Measurements from ENCODE around the gene BRIP1.
"Not testable (repeated sequence)": the region's sequence is repeated elsewhere in the genome, so short reads cannot be mapped to it uniquely, and the experiment has no call there.

The BRIP1 gene

GRCh38 chr17:61784510-61784909, 78.8 kb downstream of the BRIP1 start:
- Mint-ChIP-seq H3K27ac (no peak overlapping the region), H3K4me3 (no peak overlapping the region), H3K27me3 (no peaks in the 10 kb centered on the region), H3K36me3 (ENCODE audit: low read depth) (peaks cover 9% of the 10 kb centered on the region), H3K4me1 (ENCODE audit: low read depth) (no peaks in the 10 kb centered on the region), H3K9me3 (no peaks in the 10 kb centered on the region)
- no peak for DNase-seq

- Mint-ChIP-seq H3K4me3 (no peak overlapping the region), H3K36me3 (ENCODE audit: low read depth) (peaks cover 9% of the 10 kb centered on the region), H3K27me3 (no peaks in the 10 kb centered on the region), H3K9me3 (no peaks in the 10 kb centered on the region), H3K27ac (no peak overlapping the region), H3K4me1 (ENCODE audit: low read depth) (no peaks in the 10 kb centered on the region)
- no peak for DNase-seq
Measured at GRCh38 chr17:61783556-61784304, 79.6 kb downstream of the BRIP1 start.

- Mint-ChIP-seq H3K36me3 (ENCODE audit: low read depth) (peaks cover 9% of the 10 kb centered on the region), H3K27ac (no peak overlapping the region), H3K9me3 (no peaks in the 10 kb centered on the region), H3K4me3 (no peak overlapping the region), H3K27me3 (no peaks in the 10 kb centered on the region), H3K4me1 (ENCODE audit: low read depth) (no peaks in the 10 kb centered on the region)
- DNase-seq, result no peak
Measured at GRCh38 chr17:61783120-61783519, 80.2 kb downstream of the BRIP1 start.

- Mint-ChIP-seq H3K36me3 (ENCODE audit: low read depth) (peaks cover 9% of the 10 kb centered on the region), H3K9me3 (no peaks in the 10 kb centered on the region), H3K4me1 (ENCODE audit: low read depth) (no peaks in the 10 kb centered on the region), H3K4me3 (no peak overlapping the region), H3K27me3 (no peaks in the 10 kb centered on the region), H3K27ac (no peak overlapping the region)
- DNase-seq, result no peak
Measured at GRCh38 chr17:61782683-61783082, 80.6 kb downstream of the BRIP1 start.

GRCh38 chr17:61775364-61775763, 88.0 kb downstream of the BRIP1 start:
- Mint-ChIP-seq H3K9me3 (peaks cover 12% of the 10 kb centered on the region), H3K27me3 (no peaks in the 10 kb centered on the region), H3K27ac (no peak overlapping the region)

GRCh38 chr17:61774724-61775123, 88.6 kb downstream of the BRIP1 start:
- H3K27ac Mint-ChIP-seq, result no peak overlapping the region
- no peaks in the 10 kb centered on the region for H3K4me1 Mint-ChIP-seq (ENCODE audit: low read depth)
- no peaks in the 10 kb centered on the region for H3K27me3 Mint-ChIP-seq
- no peak for DNase-seq
- peaks cover 36% of the 10 kb centered on the region for H3K36me3 Mint-ChIP-seq (ENCODE audit: low read depth)
- peaks cover 14% of the 10 kb centered on the region for H3K9me3 Mint-ChIP-seq
- H3K4me3 Mint-ChIP-seq, result no peak overlapping the region

More at GRCh38 chr17:61775364-61775763, 88.0 kb downstream of the BRIP1 start:
- no peak for DNase-seq
- Mint-ChIP-seq H3K36me3 (ENCODE audit: low read depth) (peaks cover 33% of the 10 kb centered on the region), H3K4me3 (no peak overlapping the region), H3K4me1 (ENCODE audit: low read depth) (no peaks in the 10 kb centered on the region)

- H3K4me1 Mint-ChIP-seq (ENCODE audit: low read depth); DNase-seq; H3K27me3 Mint-ChIP-seq; H3K4me3 Mint-ChIP-seq; H3K27ac Mint-ChIP-seq: not testable (repeated sequence)
- peaks cover 14% of the 10 kb centered on the region for H3K9me3 Mint-ChIP-seq
- peaks cover 42% of the 10 kb centered on the region for H3K36me3 Mint-ChIP-seq (ENCODE audit: low read depth)
Measured at GRCh38 chr17:61774087-61774486, 89.2 kb downstream of the BRIP1 start.

GRCh38 chr17:61770752-61771533, 92.4 kb downstream of the BRIP1 start:
- no peaks in the 10 kb centered on the region for H3K4me1 Mint-ChIP-seq (ENCODE audit: low read depth)
- peaks cover 44% of the 10 kb centered on the region for H3K36me3 Mint-ChIP-seq (ENCODE audit: low read depth)
- H3K27me3 Mint-ChIP-seq, result no peaks in the 10 kb centered on the region
- H3K9me3 Mint-ChIP-seq, result peaks cover 14% of the 10 kb centered on the region
- H3K27ac Mint-ChIP-seq, result no peak overlapping the region
- no peak overlapping the region for H3K4me3 Mint-ChIP-seq
- no peak for DNase-seq

- Mint-ChIP-seq H3K36me3 (ENCODE audit: low read depth) (peaks cover 44% of the 10 kb centered on the region), H3K27me3 (no peaks in the 10 kb centered on the region), H3K9me3 (peaks cover 14% of the 10 kb centered on the region), H3K4me1 (ENCODE audit: low read depth) (no peaks in the 10 kb centered on the region), H3K27ac (no peak overlapping the region), H3K4me3 (no peak overlapping the region)
- no peak for DNase-seq
Measured at GRCh38 chr17:61770043-61770442, 93.3 kb downstream of the BRIP1 start.

GRCh38 chr17:61768405-61768804, 94.9 kb downstream of the BRIP1 start:
- DNase-seq, result no peak
- H3K27me3 Mint-ChIP-seq, result no peaks in the 10 kb centered on the region
- peaks cover 12% of the 10 kb centered on the region for H3K9me3 Mint-ChIP-seq
- H3K27ac Mint-ChIP-seq, result no peak overlapping the region
- H3K4me3 Mint-ChIP-seq, result no peak overlapping the region
- H3K4me1 Mint-ChIP-seq (ENCODE audit: low read depth), result no peaks in the 10 kb centered on the region
- peaks cover 35% of the 10 kb centered on the region for H3K36me3 Mint-ChIP-seq (ENCODE audit: low read depth)

- Mint-ChIP-seq H3K4me1 (ENCODE audit: low read depth) (no peaks in the 10 kb centered on the region), H3K27me3 (no peaks in the 10 kb centered on the region), H3K27ac (no peak overlapping the region), H3K9me3 (peaks cover 10% of the 10 kb centered on the region), H3K4me3 (no peak overlapping the region), H3K36me3 (ENCODE audit: low read depth) (peaks cover 43% of the 10 kb centered on the region)
- DNase-seq, result no peak
Measured at GRCh38 chr17:61766520-61766919, 96.8 kb downstream of the BRIP1 start.

- Mint-ChIP-seq H3K4me1 (ENCODE audit: low read depth) (no peaks in the 10 kb centered on the region), H3K9me3 (no peaks in the 10 kb centered on the region), H3K4me3 (no peak overlapping the region), H3K27ac (no peak overlapping the region), H3K27me3 (no peaks in the 10 kb centered on the region), H3K36me3 (ENCODE audit: low read depth) (peaks cover 38% of the 10 kb centered on the region)
- DNase-seq, result no peak
Measured at GRCh38 chr17:61764846-61765245, 98.5 kb downstream of the BRIP1 start.

GRCh38 chr17:61761827-61762226, 101.5 kb downstream of the BRIP1 start:
- no peaks in the 10 kb centered on the region for H3K27me3 Mint-ChIP-seq
- no peak for DNase-seq
- H3K27ac Mint-ChIP-seq, result no peak overlapping the region
- peaks cover 40% of the 10 kb centered on the region for H3K36me3 Mint-ChIP-seq (ENCODE audit: low read depth)
- no peak overlapping the region for H3K4me3 Mint-ChIP-seq
- no peaks in the 10 kb centered on the region for H3K9me3 Mint-ChIP-seq
- H3K4me1 Mint-ChIP-seq (ENCODE audit: low read depth), result peaks cover 4% of the 10 kb centered on the region

GRCh38 chr17:61759362-61759761, 104.0 kb downstream of the BRIP1 start:
- H3K4me1 Mint-ChIP-seq (ENCODE audit: low read depth), result peaks cover 4% of the 10 kb centered on the region
- DNase-seq, result no peak
- H3K9me3 Mint-ChIP-seq, result no peaks in the 10 kb centered on the region
- no peak overlapping the region for H3K4me3 Mint-ChIP-seq
- H3K27ac Mint-ChIP-seq, result no peak overlapping the region
- H3K36me3 Mint-ChIP-seq (ENCODE audit: low read depth), result peaks cover 42% of the 10 kb centered on the region
- H3K27me3 Mint-ChIP-seq, result no peaks in the 10 kb centered on the region

GRCh38 chr17:61758430-61758829, 104.9 kb downstream of the BRIP1 start:
- Mint-ChIP-seq H3K27me3 (no peaks in the 10 kb centered on the region), H3K4me3 (no peak overlapping the region), H3K27ac (no peak overlapping the region), H3K9me3 (no peaks in the 10 kb centered on the region), H3K36me3 (ENCODE audit: low read depth) (peaks cover 42% of the 10 kb centered on the region), H3K4me1 (ENCODE audit: low read depth) (peaks cover 4% of the 10 kb centered on the region)
- no peak for DNase-seq

Data from activated T-cell treated with anti-CD3 and anti-CD28 coated beads, Interleukin-2, amount 50 U/mL, for 24 hours (primary cell).